ENCODE data around the gene COA7. TPM values are rescaled to one million over a fixed set of nuclear protein-coding genes. Genes with fewer than 3 reads are reported as not detected.

Gene COA7
- total RNA-seq, 1 donor from 2014 or later = 16.5 TPM

DNA sequence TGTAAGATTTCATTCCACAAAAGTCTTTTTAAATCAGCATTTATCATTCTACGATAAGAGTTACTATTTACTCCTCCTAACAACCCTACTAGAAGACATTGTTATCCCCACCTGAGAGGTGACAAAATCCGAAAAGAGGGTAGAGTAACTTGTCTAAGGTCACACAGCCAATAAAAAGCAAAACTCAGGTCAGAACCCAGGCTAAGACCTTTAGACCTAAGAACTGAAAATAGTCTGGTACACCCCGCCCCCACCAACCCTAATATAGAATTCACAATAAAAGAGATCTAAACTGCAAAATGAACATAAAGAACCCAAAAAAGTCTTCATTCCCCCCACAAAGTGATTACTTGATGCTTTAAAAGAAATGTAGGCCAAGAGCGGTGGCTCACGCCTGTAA lies 18.6 kb downstream of the COA7 start:
- Mint-ChIP-seq H3K4me1 (ENCODE audit: low read depth) (peaks cover 21% of the 10 kb centered on the region), H3K9me3 (ENCODE audit: low read depth) (no peaks in the 10 kb centered on the region), H3K27ac (peak overlapping the region; percentile 65), H3K27me3 (no peaks in the 10 kb centered on the region), H3K4me3 (ENCODE audit: low read depth) (no peak overlapping the region), H3K36me3 (ENCODE audit: insufficient read depth) (no peaks in the 10 kb centered on the region)
- DNase-seq (ENCODE audit: low spot score, unreplicated experiment) = no peak
- TF ChIP-seq, protein P1, sequence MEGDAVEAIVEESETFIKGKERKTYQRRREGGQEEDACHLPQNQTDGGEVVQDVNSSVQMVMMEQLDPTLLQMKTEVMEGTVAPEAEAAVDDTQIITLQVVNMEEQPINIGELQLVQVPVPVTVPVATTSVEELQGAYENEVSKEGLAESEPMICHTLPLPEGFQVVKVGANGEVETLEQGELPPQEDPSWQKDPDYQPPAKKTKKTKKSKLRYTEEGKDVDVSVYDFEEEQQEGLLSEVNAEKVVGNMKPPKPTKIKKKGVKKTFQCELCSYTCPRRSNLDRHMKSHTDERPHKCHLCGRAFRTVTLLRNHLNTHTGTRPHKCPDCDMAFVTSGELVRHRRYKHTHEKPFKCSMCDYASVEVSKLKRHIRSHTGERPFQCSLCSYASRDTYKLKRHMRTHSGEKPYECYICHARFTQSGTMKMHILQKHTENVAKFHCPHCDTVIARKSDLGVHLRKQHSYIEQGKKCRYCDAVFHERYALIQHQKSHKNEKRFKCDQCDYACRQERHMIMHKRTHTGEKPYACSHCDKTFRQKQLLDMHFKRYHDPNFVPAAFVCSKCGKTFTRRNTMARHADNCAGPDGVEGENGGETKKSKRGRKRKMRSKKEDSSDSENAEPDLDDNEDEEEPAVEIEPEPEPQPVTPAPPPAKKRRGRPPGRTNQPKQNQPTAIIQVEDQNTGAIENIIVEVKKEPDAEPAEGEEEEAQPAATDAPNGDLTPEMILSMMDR (IDR thresholded peaks at IDR 0.05; ENCODE audit: unreplicated experiment) = no peak

DNA sequence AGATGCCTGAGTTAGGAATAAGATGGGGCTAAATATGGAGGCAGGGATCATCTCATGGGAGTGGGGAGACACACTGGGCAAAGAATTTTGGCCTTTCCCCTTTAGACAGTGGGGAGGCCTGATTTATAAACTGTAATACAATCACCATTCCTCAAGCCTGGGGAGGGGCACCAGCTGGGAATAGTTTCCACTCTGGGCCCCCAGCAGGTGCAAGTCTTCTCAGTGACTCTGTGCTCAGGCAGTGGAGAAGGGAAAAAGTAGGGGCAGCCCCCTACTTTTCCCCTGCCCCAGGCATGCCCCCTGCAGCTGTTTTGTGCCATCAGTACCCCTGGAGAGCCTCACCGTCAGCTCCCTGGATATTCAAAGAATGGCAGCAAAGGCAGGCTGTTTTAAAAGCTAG lies 19.1 kb downstream of the COA7 start:
- H3K27ac Mint-ChIP-seq = no peak overlapping the region

DNA sequence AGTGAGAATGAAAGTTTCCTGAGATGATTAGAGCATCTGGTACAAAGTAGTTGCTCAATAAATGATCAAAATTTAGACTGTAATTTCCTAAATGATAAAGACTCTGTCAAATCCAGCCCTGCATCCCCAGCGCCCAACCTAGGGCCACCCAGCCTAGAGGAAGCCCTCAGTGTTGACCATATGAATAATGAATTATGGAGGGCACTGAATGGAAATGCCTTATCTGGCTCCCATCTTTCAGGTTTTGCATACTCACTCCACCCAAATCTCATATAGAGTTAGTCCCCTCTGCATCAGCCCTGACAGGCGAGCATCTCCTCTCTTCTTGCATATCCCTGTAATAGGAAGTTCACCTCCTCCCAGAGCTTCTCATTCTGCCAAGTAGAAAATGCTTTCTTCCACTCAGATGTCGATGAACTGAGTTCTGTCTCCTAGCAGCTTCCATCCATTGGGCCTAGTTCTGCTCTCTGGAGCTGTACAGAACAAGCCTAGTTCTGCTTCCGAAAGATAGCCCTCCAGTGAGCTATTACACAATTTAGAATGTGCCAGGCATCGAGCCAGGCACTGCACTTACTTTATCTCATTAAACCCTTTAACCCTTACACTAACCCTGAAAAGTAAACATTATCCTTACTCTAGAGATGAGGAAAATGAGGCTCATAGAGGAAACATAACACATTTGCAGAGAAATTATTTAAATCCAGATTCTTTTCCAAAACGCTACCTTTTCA lies 20.9 kb downstream of the COA7 start:
- Mint-ChIP-seq H3K4me1 (ENCODE audit: low read depth) (peaks cover 23% of the 10 kb centered on the region), H3K9me3 (ENCODE audit: low read depth) (no peaks in the 10 kb centered on the region), H3K36me3 (ENCODE audit: insufficient read depth) (no peaks in the 10 kb centered on the region), H3K4me3 (ENCODE audit: low read depth) (no peak overlapping the region), H3K27ac (no peak overlapping the region), H3K27me3 (no peaks in the 10 kb centered on the region)
- no peak for DNase-seq (ENCODE audit: low spot score, unreplicated experiment)
- TF ChIP-seq, protein P1 (IDR thresholded peaks at IDR 0.05; ENCODE audit: unreplicated experiment) = no peak

More for the DNA sequence above, 19.1 kb downstream of the COA7 start:
- no peak for DNase-seq (ENCODE audit: low spot score, unreplicated experiment)
- Mint-ChIP-seq H3K4me1 (ENCODE audit: low read depth) (peaks cover 23% of the 10 kb centered on the region), H3K9me3 (ENCODE audit: low read depth) (no peaks in the 10 kb centered on the region), H3K27me3 (no peaks in the 10 kb centered on the region), H3K4me3 (ENCODE audit: low read depth) (no peak overlapping the region), H3K36me3 (ENCODE audit: insufficient read depth) (no peaks in the 10 kb centered on the region)
- TF ChIP-seq, protein P1 (IDR thresholded peaks at IDR 0.05; ENCODE audit: unreplicated experiment) = no peak

DNA sequence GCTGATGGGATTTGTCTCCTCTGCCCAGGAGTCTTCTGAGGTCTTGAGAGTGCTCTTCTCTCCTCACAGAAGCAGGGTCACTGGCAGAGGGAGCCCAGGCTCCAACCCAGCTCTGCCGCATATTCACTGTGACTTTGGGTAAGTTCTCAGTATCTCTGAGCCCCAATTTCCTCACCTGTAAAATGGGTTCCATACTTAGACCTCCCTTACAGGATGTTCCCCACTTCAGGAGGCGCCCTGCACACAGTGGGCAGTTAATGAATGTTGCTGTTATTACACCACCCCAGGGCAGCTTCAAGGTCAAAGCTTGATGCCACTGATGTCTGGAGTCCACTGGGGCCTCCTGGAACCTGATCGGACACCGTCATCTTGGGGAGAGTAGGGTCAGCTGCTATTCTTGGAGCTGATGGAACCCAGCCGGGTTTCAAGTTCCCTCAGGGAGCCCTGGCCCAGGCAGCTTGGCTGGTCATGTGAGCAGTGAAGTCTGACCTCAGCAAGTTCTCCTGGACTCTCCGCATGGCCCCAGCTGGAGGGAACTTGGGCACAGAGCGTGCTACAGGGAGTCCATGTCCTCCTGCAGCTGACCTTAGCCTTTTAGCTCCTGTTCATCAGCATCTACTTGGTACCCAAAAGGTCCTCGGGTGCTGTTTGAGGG lies 21.8 kb downstream of the COA7 start:
- no peaks in the 10 kb centered on the region for H3K27me3 Mint-ChIP-seq
- TF ChIP-seq, protein P1 (IDR thresholded peaks at IDR 0.05; ENCODE audit: unreplicated experiment) = no peak
- no peak for DNase-seq (ENCODE audit: low spot score, unreplicated experiment)
- H3K9me3 Mint-ChIP-seq (ENCODE audit: low read depth) = no peaks in the 10 kb centered on the region
- no peak overlapping the region for H3K27ac Mint-ChIP-seq
- no peaks in the 10 kb centered on the region for H3K36me3 Mint-ChIP-seq (ENCODE audit: insufficient read depth)
- no peak overlapping the region for H3K4me3 Mint-ChIP-seq (ENCODE audit: low read depth)
- H3K4me1 Mint-ChIP-seq (ENCODE audit: low read depth) = peaks cover 23% of the 10 kb centered on the region

DNA sequence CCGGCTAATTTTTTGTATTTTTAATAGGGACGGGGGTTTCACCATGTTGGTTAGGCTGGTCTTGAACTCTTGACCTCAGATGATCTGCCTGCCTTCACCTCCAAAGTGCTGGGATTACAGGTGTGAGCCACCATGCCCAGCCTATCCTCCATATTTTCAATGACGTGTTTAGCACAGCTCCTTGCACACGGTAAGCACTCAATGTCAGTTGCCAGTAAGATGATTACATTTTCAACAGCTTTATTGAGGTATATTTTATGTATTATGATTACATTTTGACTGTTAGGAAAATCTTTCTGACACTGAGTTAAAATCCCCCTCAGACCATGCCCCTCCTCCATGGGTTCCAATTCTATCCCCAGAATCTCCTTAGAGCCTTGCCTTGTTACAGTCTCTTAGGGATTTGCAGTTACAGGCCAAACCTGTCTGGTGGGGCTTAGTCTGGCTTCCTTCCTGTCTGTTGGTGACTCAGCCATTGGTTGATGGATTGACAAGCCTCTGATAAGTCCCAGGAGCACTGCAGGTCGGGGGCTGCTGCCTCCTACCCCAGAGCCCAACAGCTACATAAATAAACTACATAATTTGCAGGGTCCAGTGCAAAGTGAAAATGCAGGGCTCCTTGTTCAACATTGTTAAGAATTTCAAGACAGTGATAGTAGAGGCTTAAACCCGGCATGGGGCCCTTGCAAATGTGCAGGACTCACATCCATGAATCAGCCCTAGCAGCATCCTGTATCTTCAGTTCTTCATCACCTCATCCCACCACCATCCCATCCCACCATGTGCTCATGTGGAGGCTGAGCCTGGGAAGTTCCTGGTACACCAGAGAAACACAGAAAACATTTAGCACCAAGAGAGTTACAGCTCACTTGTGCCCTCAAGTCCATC lies 23.4 kb downstream of the COA7 start:
- no peaks in the 10 kb centered on the region for H3K27me3 Mint-ChIP-seq
- H3K27ac Mint-ChIP-seq = peak overlapping the region; percentile 78
- no peak for DNase-seq (ENCODE audit: low spot score, unreplicated experiment)
- H3K9me3 Mint-ChIP-seq (ENCODE audit: low read depth) = no peaks in the 10 kb centered on the region
- no peaks in the 10 kb centered on the region for H3K36me3 Mint-ChIP-seq (ENCODE audit: insufficient read depth)
- no peak overlapping the region for H3K4me3 Mint-ChIP-seq (ENCODE audit: low read depth)
- TF ChIP-seq, protein P1 (IDR thresholded peaks at IDR 0.05; ENCODE audit: unreplicated experiment) = no peak
- H3K4me1 Mint-ChIP-seq (ENCODE audit: low read depth) = peaks cover 22% of the 10 kb centered on the region
